HG03139 (cell line): ENCODE measurements around the gene COX5B.
"Not testable (repeated sequence)": the region's sequence is repeated elsewhere in the genome, so short reads cannot be mapped to it uniquely, and the experiment has no call there.

Source experiments
- ATAC-seq: cut with Tn5 transposase; IDR thresholded peaks from one replicate; pipeline ENCODE4 v1.9.1; 2021; ENCODE audit not compliant: unreplicated experiment

COX5B gene, protein sequence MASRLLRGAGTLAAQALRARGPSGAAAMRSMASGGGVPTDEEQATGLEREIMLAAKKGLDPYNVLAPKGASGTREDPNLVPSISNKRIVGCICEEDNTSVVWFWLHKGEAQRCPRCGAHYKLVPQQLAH

DNA sequence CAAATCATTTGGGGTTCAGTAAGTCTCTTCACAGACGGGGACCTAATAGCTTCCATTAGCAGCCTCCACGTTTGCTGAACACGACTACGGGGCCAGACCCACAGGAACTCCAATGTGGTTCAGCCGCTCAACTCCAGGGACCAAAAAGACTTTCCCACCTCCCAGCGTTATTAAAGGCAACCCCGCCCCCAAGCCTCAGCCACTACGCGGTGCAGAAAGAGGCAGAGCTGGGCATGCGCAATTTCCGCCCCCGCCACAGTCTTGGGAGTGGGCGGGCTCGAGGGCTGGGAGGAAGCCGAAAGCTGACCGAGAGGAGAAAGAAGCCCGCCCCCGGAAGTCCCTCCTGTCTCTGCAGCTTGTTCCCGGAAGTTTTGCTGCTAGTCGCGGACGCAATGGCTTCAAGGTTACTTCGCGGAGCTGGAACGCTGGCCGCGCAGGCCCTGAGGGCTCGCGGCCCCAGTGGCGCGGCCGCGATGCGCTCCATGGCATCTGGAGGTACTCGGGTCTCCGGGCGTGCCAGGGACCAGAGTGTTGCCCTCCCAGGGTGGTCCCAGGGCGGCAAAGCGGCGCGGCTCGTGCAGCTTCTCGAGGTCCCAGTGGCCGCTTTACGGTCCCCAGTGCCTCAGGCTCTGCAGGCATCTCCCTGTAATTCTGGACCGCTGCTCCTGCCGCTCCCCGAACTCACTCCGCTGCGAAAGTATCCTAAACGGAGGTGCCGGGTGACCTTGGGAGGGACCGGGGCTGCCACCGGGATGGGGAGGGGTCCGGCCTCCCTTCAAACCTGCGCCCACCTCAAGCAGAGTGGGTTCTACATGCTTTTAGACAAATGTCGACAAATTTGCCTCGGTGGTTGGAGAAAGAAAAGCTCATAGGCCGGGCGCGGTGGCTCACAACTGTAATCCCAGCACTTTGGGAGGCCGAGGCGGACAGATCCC lies at the start of gene COX5B:
Gene COX5B (plus strand): TSS at position 368 of the 935 bp plus-strand sequence. CDS start 25 bp downstream, at position 393.
- ATAC-seq: peak; percentile 90

DNA sequence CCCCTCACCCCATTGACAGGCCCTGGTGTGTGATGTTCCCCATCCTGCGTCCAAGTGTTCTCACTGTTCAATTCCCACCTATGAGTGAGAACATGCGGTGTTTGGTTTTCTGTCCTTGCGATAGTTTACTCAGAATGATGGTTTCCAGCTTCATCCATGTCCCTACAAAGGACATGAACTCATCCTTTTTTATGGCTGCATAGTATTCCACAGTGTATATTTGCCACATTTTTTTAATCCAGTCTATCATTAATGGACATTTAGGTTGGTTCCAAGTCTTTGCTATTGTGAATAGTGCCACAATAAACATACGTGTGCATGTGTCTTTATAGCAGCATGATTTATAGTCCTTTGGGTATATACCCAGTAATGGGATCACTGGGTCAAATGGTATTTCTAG lies 49.7 kb upstream of the COX5B start:
- ATAC-seq: not testable (repeated sequence)

DNA sequence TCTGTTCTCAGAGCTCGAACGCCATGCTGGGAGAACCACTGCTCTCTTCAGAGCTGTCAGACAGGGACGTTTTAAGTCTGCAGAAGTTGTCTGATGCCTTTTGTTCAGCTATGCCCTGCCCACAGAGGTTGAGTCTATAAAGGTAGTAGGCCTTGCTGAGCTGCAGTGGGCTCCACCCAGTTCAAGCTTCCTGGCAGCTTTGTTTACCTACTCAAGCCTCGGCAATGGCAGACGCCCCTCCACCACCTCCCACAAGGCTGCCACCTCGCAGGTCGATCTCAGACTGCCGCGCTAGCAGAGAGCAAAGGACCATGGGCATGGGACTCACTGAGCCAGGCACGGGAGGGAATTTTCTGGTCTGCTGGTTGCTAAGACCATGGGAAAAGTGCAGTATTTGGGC lies 44.3 kb upstream of the COX5B start:
- not testable (repeated sequence) for ATAC-seq

DNA sequence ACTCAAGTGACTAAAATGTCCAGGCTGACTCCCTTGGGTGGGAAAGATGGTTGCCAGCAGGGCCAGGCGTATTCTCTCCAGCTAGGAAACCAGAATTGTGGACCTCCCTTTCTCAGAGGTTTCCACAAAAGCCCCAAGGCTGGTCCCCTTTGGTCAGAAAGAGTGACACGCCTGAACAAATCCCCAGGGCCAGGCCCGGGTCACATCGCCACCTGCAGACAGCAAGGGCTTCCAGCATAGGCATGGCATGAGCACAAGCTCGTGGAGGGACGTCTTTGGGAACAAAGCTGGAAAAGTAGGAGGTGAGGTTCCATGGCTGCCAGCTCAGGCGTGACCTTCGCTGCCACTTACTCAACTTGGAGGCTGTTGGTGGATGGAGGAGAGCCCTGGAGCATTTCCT lies 40.8 kb upstream of the COX5B start:
- ATAC-seq: not testable (repeated sequence)

DNA sequence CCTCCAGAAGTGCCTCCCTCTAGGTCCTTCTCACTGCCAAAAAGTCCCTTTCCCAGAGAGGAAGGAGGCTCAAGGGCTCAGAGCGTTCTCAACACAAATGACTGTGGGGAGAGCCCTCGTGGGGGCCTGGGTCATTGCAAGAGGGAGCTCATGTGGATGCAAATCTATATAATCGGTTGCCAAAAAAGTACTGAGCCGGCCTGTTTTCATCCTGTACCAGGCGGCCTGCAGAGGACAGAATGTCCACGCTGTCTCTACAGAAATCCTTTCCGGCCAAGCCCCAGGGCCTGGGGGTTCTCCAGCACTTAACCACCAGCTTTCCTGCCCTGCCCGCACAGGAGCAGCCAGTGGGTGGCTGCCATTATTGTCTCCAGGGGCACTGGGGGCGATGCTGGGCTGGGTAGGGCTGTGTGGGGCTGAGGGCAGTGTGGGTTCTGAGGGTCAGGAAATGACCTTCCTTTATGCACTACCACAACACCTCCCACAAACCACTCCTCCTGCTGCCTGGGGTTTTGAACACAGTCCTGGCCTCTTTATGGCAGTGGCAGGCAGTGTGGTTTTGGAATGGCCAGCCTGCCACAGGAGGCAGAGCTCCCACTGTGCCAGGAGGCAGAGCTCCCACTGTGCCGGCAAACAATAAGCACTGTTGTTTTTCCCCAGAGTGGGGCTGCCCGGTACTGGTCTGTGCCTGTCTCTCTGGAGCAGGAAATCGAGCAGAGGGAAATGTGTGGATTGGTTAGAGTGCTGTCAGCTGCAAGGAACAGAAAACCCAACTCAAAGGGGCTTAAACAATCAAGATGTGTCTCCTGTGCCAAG lies 40.1 kb upstream of the COX5B start:
- ATAC-seq: not testable (repeated sequence)

DNA sequence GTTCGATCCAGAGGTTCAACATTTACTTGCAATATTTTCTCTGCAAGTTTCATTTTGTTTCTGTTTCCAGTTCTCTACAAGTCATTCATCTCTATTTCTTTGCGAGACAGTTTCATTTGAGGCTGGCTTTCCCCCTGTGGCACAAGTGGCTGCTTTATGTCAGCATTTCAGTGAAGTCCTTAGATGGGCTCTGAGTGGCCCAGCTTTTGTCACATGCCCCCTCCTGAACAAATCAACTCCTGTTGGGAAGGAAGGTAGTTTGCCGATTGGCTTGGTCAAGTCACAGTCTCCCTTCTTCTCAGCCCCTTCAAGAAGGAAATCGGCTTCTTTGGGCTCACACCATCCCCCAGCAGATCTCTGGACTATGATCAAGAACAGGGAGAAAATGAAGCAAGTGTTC lies 37.1 kb upstream of the COX5B start:
- ATAC-seq: not testable (repeated sequence)

DNA sequence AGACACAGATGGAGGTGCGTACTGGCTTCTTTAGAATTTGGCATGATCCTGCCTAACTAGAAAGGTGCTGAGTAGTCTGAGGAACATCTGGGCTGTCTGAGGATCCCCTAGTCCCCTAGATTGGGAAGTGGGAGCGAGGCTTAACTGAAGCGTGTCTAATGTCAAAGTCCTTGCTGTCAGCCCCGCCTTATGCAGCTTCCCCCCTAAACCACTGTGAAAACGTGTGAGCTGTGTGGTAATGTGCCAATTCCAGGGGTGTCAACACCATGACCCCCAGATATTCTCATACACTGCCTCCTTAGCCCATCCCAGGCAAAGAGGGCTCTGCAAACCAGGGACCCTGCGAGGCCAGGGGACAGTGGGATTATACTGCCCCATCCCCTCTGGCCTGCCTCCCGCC lies 34.0 kb upstream of the COX5B start:
- ATAC-seq: not testable (repeated sequence)

DNA sequence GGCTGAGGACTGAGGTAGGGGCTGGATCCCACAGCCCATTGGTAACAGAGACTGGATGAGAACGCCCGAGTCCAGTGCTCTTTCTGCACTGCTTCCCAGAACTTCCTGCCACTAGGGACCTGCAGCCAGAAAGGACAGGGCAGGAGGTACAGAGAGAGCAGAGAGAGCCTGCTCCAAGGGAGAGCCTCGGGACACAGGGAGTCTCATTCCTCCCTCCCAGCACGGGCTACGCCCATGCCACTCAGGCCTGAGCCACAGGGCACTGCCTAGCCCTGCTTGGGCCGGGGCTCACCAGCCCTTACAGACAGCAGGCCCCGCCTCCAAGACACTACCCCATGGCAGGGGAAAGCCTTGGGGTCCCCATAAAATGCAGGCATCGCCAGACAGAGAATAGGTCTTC lies 30.1 kb upstream of the COX5B start:
- ATAC-seq: not testable (repeated sequence)

DNA sequence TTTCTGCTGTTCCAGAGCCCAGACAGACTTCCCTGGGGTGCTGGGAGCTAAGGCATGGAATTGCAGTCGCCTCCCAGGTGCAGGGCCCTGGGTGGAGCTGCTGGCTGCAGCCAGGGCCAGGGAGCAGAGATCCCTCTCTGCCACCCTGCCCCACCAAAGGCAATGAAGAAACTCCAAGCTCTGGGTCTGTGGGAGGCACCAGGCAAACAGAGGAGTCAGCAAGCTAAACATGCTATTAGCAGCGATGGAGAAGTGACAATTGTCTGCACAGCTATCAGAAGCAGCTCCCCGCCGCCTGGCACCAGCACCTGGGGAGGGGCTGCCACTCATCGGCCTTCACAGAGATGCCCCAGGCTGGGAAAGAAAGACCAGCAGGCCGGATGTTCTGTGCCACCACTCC lies 28.0 kb upstream of the COX5B start:
- no peak for ATAC-seq

DNA sequence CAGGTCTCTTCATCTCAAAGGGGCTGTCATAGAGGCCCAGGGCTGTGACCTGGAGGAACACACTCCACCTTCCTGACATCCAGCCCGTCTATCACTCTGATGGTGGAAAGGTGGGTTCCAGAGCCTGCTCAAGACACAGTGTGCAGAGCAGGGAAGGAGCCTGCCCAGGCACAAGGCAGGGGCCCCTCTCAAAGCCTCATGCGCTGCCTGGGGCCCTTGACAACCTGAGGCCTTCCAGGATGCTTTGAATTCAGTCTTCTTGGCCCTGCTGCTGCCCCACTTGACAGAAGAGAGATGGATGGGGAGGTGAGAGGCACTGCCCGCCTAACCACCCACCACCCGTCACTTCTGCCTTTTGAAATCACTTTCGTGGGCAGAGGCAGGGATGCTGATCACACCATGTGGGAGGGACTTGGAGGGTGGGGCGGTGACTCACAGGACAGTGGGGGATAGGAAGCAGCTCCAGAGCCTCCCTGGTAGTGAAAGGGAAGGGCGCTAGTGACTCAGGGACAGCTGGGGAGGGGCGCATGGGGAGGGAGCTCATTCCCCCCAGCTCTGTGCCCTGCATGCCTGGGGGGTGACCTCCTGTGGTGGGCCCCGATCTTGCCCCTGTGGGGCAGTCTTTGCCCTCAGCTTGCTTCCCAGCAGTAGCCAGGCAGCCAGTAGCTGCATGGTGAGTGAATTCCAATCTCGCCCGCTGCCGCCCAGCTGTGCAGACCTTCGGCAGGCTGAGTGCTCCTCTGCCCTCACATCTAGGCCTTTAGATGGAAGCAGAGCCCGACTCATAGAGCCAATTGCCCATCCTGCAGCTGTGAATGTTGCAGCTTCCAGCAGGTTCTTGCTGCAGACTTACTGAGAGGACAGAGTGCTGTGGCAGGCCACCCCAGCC lies 26.7 kb upstream of the COX5B start:
- not testable (repeated sequence) for ATAC-seq

DNA sequence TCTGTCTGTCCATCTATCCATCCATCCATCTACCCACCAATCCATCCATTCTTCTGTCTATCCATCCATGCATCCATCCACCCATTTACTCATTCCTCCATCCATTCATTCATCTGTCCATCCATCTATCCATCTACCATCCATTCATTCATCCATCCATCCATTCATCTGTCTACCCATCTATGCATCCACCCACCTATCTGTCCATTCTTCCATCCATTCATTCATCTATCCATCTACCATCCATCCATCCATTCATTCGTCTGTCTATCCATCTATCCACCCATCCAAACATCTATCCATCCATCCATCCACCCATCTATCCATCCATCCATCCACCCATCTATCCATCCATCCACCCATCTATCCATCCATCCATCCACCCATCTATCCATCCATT lies 25.4 kb upstream of the COX5B start:
- ATAC-seq: not testable (repeated sequence)

DNA sequence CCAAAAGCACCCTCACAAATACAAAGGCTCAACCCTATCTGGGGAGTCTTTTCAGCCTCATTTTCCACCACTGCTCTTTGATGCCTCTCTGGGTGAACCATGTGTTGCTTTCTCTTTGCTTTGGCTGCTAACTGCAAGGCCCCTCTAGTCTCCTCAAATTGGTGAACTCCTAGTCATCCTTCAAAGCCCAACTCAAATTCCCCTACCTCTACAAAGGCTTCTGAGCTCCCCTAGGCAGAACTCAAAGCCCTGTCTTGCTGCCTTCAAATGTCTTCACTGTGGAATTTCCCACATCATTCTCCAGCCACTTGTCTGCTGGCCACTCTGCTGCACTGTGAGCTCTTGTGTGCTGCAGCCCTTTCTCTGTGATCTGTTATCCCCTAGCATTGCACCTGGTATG lies 22.9 kb upstream of the COX5B start:
- not testable (repeated sequence) for ATAC-seq

DNA sequence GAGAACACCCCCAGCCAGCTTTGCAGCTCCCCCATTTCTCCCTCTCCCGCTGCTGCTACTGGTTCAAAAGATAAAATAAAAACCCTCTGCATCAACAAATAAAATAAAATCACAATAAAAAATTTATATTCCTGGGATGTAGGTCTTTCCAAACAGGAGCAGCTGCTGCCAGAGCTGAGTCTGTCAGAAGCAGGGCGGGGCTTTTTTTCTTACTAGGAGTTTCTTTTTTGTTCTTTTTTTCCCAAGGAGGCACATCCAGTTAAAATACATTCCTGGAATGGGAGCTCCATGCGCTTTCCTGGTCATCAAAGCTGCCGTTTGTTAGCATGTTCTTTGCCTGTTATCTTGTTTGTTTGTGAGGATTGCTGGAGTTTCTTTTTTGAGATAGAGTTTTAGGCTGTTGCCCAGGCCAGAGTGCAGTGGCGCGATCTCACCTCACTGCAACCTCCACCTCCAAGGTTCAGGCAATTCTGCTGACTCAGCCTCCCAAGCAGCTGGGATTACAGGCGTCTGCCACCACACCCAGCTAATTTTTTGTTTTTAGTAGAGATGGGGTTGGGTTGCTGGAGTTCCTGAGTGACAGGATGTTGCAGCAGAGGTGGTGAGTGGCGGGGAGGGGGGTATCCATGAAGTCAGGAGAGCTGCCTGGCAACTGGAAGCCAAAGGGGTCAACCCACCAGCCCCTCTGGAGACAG lies 20.4 kb upstream of the COX5B start:
- ATAC-seq: not testable (repeated sequence)

DNA sequence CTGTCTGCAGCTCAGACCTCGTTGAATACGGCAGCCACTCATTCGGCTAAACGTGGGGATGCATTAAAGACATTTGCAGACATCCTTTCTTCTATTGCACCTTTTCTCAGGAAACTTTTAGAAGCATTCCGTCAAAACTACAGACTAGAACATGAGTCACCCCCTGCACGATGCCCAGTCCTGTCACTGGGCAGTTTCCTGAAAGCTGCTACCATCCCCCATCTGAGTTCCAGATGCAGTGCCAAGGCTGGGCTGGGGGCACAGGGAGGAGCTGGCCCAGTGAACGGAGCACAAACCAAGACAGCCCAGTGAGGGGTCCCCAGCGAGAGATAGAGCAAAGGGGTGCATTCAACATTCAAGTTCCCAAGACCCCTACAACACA lies 19.8 kb upstream of the COX5B start:
- ATAC-seq: not testable (repeated sequence)

DNA sequence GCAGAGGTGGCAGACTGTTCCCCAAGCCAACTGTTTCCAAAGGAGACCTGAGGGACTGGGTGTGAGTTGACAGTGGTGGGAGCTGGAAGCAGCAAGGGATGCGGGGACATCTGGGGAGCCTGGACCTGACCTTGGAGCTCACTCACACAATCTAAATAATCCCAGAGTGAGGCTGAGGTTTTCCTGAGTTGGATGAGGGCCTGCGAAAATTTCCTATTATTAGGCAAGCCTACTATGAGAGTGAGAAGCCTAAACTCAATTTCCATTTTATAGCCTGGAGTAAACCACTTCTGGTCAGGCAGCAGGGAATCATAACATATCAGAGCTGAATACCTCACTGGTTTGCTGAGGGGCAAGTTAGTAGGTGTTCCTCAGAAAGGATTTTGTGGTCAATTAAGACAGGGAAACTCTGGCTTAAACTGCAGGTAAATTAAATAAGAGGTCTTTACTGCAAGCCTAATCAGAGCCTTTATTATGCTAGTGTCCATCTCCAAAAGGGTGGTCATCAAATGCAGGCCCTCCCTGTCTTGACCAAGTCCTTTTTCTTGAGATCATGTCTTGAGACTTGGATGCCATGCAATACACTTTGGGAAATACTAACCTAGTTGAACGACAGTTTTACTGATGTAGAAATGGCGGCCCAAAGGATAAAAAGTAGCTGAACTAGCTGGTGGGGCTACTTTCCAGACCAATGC lies 1.7 kb upstream of the COX5B start:
- ATAC-seq: no peak

DNA sequence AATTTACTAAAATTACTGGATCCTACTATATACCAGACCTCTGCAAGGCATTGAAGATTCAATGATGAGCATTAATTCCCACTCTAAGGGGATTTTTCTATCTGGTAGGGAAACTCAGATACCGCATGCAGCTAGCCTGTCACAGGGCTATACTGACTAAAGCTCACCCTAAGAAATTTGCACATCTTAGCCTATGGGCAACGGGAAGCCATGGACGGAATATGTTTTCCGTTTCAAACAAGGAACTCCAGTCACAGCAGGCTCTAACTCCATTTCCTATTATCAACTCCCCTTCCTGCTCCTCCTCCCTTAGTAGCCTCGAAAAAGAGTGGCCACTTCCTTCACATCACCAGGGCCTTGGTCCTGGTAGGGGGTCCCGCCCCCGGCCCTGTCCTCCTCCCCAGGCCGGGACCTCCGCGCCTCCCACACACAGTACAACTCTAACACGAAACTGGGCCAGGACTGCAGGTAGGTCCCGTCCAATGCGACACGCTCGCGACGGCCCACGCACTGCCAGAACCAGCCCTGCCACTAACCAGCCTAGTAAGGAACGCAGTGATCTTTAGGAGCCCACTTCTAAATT lies 659 bp upstream of the COX5B start:
- no peak for ATAC-seq

DNA sequence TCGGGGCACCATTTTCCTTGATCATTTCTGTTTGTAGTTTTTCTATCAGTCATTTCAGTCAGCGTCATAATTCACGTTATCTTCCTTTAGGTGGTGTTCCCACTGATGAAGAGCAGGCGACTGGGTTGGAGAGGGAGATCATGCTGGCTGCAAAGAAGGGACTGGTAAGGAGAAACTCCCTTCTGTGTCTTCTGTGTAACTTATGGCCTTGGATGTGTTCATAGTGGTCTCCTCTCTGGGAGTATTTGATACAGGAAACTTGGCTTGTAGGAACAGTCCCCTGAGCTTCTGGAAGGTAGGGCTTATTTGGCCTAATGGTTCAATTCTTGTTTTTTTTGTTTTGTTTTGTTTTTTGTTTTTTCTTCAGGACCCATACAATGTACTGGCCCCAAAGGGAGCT lies 1.1 kb downstream of the COX5B start:
- no peak for ATAC-seq

DNA sequence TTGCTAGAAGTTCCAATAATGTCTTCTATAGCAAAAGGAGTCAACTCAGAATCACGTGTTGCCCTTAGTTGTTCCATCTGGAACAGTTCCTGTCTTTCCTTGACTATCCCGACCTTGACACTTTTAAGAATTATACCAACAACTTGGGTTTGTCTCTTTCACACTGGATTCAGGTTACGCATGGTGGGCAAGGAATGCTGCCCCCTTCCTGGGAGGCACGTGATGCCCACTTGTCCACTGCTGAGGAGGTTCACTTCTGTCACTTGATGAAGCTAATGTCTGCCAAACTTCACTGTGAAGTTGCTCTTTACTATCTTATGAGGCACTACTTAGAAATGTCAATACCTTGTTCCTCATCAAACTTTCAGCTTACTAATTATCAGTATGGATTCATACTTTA lies 5.3 kb downstream of the COX5B start:
- no peak for ATAC-seq

DNA sequence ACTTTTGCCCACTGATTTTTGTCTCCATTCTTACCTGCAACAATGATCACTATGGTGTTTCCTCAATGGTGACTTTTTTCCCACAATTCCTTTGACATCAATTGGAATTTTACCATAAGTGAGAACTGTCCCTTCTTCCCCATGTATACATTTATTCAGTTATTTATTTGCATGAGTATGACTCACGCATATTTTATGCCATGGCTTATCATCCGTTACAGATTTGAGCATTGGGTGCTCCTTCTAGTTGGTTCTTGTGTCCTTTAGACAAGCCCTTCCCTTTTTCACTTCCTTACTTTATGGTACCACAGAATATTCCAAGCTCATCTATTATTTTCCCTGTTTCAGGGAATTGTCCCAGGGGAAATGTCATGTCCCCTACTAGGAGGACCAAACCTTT lies 7.6 kb downstream of the COX5B start:
- ATAC-seq: no peak
